ENCODE results near the gene ADD1.

DNA sequence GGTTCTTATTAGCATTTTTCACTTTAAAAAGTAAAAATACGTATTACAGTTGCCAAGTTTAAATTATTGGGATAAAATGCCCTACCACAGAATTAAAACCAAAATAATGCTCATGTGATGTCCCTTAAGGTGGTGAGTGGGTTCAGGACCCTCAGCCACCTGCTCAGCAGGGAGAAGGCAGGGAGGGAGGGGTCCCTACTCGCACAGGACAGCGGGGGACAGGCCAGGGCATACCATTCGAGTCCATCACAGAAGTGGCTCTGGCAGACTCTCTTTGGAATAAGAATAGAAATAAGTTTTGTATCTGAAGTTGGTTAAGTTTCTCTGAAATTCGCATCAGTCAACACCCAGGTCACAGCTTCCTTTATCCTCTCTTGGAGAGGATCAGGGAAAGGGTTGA, 81.9 kb downstream of the ADD1 start:
- TF ChIP-seq EZH2phosphoT487 (IDR thresholded peaks at IDR 0.05; ENCODE audit: insufficient read depth, low read depth) (no peak), EZH2 (IDR thresholded peaks at IDR 0.05; ENCODE audit: insufficient read depth, poor library complexity, severe bottlenecking) (no peak)

All from GM23248 (cell line).